Gastrocnemius medialis (tissue), 4 donors: ENCODE data around the gene KHK. TPM values are rescaled to one million over a fixed set of nuclear protein-coding genes. Genes with fewer than 3 reads are reported as not detected.

Experiments
- ATAC-seq, 2 donors: fragments of 150-250 bp; one replicate each; pipeline ENCODE4 v1.9.1; 2016
- DNase-seq, 2 donors: peaks; one replicate each; pipeline ENCODE4 v3.0.0-alpha.2; 2019
- H3K27ac ChIP-seq, 4 donors: fragments of 200-600 bp; sonication (generic); 1 replicate in 1 of 4; 2 replicates in 3 of 4; pipeline ENCODE4 v1.5.1; 2016 to 2018; ENCODE audit warnings: mild to moderate bottlenecking in 2 of 4, moderate library complexity in 1 of 4
- H3K27me3 ChIP-seq, 3 donors: fragments of 200-600 bp; sonication (generic) in 2 of 3; 1 replicate in 1 of 3; 2 replicates in 2 of 3; pipeline versions ENCODE4 v1.5.1 to v1.6.0; 2016 to 2019; ENCODE audit warnings: mild to moderate bottlenecking in 1 of 3, moderate library complexity in 1 of 3
- H3K36me3 ChIP-seq, 2 donors: fragments of 200-600 bp; sonication (generic) in 1 of 2; one replicate each; pipeline ENCODE4 v1.5.1; 2017 to 2018
- H3K4me1 ChIP-seq, 2 donors: fragments of 200-600 bp; sonication (generic) in 1 of 2; one replicate each; pipeline ENCODE4 v1.5.1; 2016 to 2017; ENCODE audit warnings: mild to moderate bottlenecking in 2 of 2
- H3K4me3 ChIP-seq, 4 donors: fragments of 200-600 bp; sonication (generic) in 3 of 4; 1 replicate in 1 of 4; 2 replicates in 3 of 4; pipeline ENCODE4 v1.5.1; 2016 to 2019; ENCODE audit warnings: mild to moderate bottlenecking in 2 of 4
- H3K9me3 ChIP-seq, 3 donors: fragments of 200-600 bp; sonication (generic) in 2 of 3; 1 replicate in 1 of 3; 2 replicates in 2 of 3; pipeline ENCODE4 v1.5.1; 2016 to 2019
- POLR2A ChIP-seq, 2 donors: fragments of 450-650 bp; IDR thresholded peaks; one replicate each; pipeline ENCODE4 v1.6.1; 2017; ENCODE audit warnings: antibody characterized with exemption in 2 of 2, mild to moderate bottlenecking in 2 of 2, moderate library complexity in 2 of 2
- in situ Hi-C, 4 donors: fragments of 200-750 bp; cut with MboI; loops; one replicate each; pipeline versions ENCODE4 v1.15.0 to v1.8.0; 2017; ENCODE audit warnings: low sequenced_read_pairs in 4 of 4
- intact Hi-C: fragments of 100-400 bp; cut with DNase I; formaldehyde crosslinking; loops from one replicate; pipeline ENCODE4 v1.15.1; 2023; ENCODE audit warnings: low total_unique reads
- total RNA-seq, 4 donors: library from RNA; depleted of rRNA; stranded (reverse); fragments of >200 nt; gene quantifications; one replicate each; pipeline versions ENCODE4 v1.1.0 to v1.2.3, GENCODE V29; 2016
- TF ChIP-seq, protein P1 (sequence below), 5 experiments: fragments of 450-650 bp in 3 of 5; fragments of 200-600 bp in 2 of 5; sonication (generic) in 2 of 5; IDR thresholded peaks in 4 of 5; conservative IDR thresholded peaks in 1 of 5; 1 replicate in 4 of 5; 2 replicates in 1 of 5; pipeline ENCODE4 v1.5.1; 2016 to 2019; ENCODE audit warnings: antibody characterized with exemption in 5 of 5, mild to moderate bottlenecking in 3 of 5, moderate library complexity in 3 of 5

Gene KHK
- total RNA-seq, 4 donors from 2014 or later = 0.91 to 5.4 (median 1.3) TPM; not detected in 1

GRCh38 chr2:27084297-27085061, 2.1 kb upstream of the KHK start:
- Histone ChIP-seq H3K9me3 (no peaks in the 10 kb centered on the region), H3K27me3 (no peaks in the 10 kb centered on the region), H3K27ac (peak overlapping the region in 1 of 4 donors; percentile 97), H3K4me3 (no peak overlapping the region), H3K4me1 (peaks cover 26 to 47% of the 10 kb centered on the region in 2 donors), H3K36me3 (no peaks in the 10 kb centered on the region)
- DNase-seq (no peak), ATAC-seq (no peak)
- intact Hi-C loops (loop anchor here (2.0 to 10.0 kb wide), 3 partner anchors 52 to 290 kb away; partner anchors contain the start of genes EIF2B4, SNX17 and TMEM214), in situ Hi-C loops (loop anchor here (5.0 to 10.0 kb wide), 3 partner anchors 50 to 120 kb away; partner anchors contain the start of genes TMEM214 (in 3 of the 4) and MAPRE3 (in 1 of the 4))
- no peak for TF ChIP-seq POLR2A (IDR thresholded peaks at IDR 0.05)
- TF ChIP-seq, protein P1, sequence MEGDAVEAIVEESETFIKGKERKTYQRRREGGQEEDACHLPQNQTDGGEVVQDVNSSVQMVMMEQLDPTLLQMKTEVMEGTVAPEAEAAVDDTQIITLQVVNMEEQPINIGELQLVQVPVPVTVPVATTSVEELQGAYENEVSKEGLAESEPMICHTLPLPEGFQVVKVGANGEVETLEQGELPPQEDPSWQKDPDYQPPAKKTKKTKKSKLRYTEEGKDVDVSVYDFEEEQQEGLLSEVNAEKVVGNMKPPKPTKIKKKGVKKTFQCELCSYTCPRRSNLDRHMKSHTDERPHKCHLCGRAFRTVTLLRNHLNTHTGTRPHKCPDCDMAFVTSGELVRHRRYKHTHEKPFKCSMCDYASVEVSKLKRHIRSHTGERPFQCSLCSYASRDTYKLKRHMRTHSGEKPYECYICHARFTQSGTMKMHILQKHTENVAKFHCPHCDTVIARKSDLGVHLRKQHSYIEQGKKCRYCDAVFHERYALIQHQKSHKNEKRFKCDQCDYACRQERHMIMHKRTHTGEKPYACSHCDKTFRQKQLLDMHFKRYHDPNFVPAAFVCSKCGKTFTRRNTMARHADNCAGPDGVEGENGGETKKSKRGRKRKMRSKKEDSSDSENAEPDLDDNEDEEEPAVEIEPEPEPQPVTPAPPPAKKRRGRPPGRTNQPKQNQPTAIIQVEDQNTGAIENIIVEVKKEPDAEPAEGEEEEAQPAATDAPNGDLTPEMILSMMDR (IDR thresholded peaks at IDR 0.05 in 4 of 5, conservative IDR thresholded peaks at IDR 0.05 in 1 of 5) = no peak

GRCh38 chr2:27085062-27085672, 1.4 kb upstream of the KHK start:
- H3K4me3 ChIP-seq = peak overlapping the region; percentile 70 to 95 (median 86)
- H3K27me3 ChIP-seq = no peaks in the 10 kb centered on the region
- no peaks in the 10 kb centered on the region for H3K36me3 ChIP-seq
- in situ Hi-C loops (loop anchor here (5.0 to 10.0 kb wide), 3 partner anchors 50 to 120 kb away; partner anchors contain the start of genes TMEM214 (in 3 of the 4) and MAPRE3 (in 1 of the 4)), intact Hi-C loops (loop anchor here (2.0 to 10.0 kb wide), 3 partner anchors 53 to 290 kb away; partner anchors contain the start of genes EIF2B4, SNX17 and TMEM214)
- H3K27ac ChIP-seq = peak overlapping the region; percentile 88 to 97 (median 94)
- ATAC-seq (no peak), DNase-seq (no peak)
- peaks cover 26 to 47% of the 10 kb centered on the region in 2 donors for H3K4me1 ChIP-seq
- H3K9me3 ChIP-seq = no peaks in the 10 kb centered on the region
- TF ChIP-seq POLR2A (IDR thresholded peaks at IDR 0.05) = no peak
- TF ChIP-seq, protein P1 (IDR thresholded peaks at IDR 0.05 in 4 of 5, conservative IDR thresholded peaks at IDR 0.05 in 1 of 5) = peak in 1 of 5 experiments; percentile 8

GRCh38 chr2:27085673-27086089, 891 bp upstream of the KHK start:
- DNase-seq (peak; percentile 63 to 84), ATAC-seq (peak; percentile 53 to 59)
- in situ Hi-C loops (loop anchor here (5.0 to 10.0 kb wide), 3 partner anchors 51 to 121 kb away; partner anchors contain the start of genes TMEM214 (in 3 of the 4) and MAPRE3 (in 1 of the 4)), intact Hi-C loops (loop anchor here (1.0 to 10.0 kb wide), 6 partner anchors 14 to 289 kb away; partner anchors contain the start of genes ATRAID, EIF2B4, OST4 and SLC5A6)
- TF ChIP-seq, protein P1 (IDR thresholded peaks at IDR 0.05 in 4 of 5, conservative IDR thresholded peaks at IDR 0.05 in 1 of 5) = peak in 4 of 5 experiments; percentile 13 to 70 (median 44)
- TF ChIP-seq POLR2A (IDR thresholded peaks at IDR 0.05) = peak in 1 of 2 donors; percentile 40
- peaks cover 26 to 45% of the 10 kb centered on the region in 2 donors for H3K4me1 ChIP-seq
- no peaks in the 10 kb centered on the region for H3K9me3 ChIP-seq
- no peaks in the 10 kb centered on the region for H3K27me3 ChIP-seq
- peak overlapping the region; percentile 88 to 97 (median 94) for H3K27ac ChIP-seq
- H3K4me3 ChIP-seq = peak overlapping the region; percentile 70 to 95 (median 86)
- no peaks in the 10 kb centered on the region for H3K36me3 ChIP-seq

DNA sequence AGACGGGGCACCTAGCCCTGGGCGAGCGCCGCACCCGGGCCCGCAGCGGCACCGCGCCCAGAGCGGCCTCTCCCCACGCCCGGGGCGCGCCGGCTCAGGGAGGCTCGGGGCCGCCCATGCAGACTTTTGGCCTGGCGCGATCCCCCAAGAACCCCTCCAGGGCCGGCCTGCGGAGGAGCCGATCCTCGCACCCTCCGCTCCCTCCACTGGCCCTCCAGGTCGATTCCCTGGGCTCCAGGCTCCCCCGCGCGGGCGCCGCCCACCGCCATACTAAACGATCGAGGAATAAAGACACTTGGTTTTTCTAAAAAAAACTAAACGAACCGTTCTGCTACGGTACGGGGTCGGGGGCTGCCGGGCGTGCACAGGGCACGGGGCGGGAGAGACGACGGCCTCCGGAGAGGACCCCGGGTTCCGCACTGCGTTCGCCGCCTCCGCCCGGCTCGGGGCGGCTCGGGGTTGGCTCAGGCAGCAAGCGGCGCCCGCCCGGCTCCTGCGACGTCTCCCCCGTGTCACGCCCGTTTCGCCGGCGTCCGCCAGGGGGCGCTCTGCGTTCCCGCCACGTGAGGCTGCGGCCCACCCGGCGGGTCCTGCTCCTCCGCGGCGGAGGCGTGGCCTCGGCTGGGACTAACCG, 365 bp upstream of the KHK start:
- Histone ChIP-seq H3K27me3 (no peaks in the 10 kb centered on the region), H3K4me3 (peak overlapping the region; percentile 70 to 95 (median 86)), H3K4me1 (peaks cover 26 to 41% of the 10 kb centered on the region in 2 donors), H3K27ac (peak overlapping the region; percentile 88 to 97 (median 94)), H3K9me3 (no peaks in the 10 kb centered on the region), H3K36me3 (no peaks in the 10 kb centered on the region)
- DNase-seq (peak; percentile 88 to 93), ATAC-seq (peak; percentile 84 to 87)
- intact Hi-C loops (loop anchor here (1.0 to 10.0 kb wide), 5 partner anchors 15 to 289 kb away; partner anchors contain the start of genes ATRAID, EIF2B4, OST4 and SLC5A6), in situ Hi-C loops (loop anchor here (5.0 to 10.0 kb wide), 3 partner anchors 51 to 121 kb away; partner anchors contain the start of genes TMEM214 (in 3 of the 4) and MAPRE3 (in 1 of the 4))
- TF ChIP-seq POLR2A (IDR thresholded peaks at IDR 0.05) = peak; percentile 74 to 89
- TF ChIP-seq, protein P1 (IDR thresholded peaks at IDR 0.05 in 4 of 5, conservative IDR thresholded peaks at IDR 0.05 in 1 of 5) = peak; percentile 77 to 99 (median 98)
